ENCODE measurements around the gene MRPS18B. TPM values are rescaled to one million over a fixed set of nuclear protein-coding genes. Genes with fewer than 3 reads are reported as not detected.

The MRPS18B gene
- total RNA-seq, 1 donor from 2014 or later = 36.6 TPM

GRCh38 chr6:30672445-30673253, 55.0 kb downstream of the MRPS18B start, which contains the start of gene DHX16:
TSS of gene DHX16 (minus strand) at chr6:30673006. CDS start at chr6:30672841, 165 bp downstream.
- Mint-ChIP-seq H3K9me3 (ENCODE audit: unreplicated experiment) (no peaks in the 10 kb centered on the region), H3K27me3 (ENCODE audit: unreplicated experiment) (no peaks in the 10 kb centered on the region), H3K4me1 (ENCODE audit: unreplicated experiment) (peaks cover 22% of the 10 kb centered on the region), H3K27ac (ENCODE audit: unreplicated experiment) (peak within 1 kb of the TSS; percentile 70), H3K4me3 (ENCODE audit: unreplicated experiment) (peak within 1 kb of the TSS; percentile 87), H3K36me3 (ENCODE audit: unreplicated experiment) (peaks cover 19% of the 10 kb centered on the region)
- TF ChIP-seq, protein P1, sequence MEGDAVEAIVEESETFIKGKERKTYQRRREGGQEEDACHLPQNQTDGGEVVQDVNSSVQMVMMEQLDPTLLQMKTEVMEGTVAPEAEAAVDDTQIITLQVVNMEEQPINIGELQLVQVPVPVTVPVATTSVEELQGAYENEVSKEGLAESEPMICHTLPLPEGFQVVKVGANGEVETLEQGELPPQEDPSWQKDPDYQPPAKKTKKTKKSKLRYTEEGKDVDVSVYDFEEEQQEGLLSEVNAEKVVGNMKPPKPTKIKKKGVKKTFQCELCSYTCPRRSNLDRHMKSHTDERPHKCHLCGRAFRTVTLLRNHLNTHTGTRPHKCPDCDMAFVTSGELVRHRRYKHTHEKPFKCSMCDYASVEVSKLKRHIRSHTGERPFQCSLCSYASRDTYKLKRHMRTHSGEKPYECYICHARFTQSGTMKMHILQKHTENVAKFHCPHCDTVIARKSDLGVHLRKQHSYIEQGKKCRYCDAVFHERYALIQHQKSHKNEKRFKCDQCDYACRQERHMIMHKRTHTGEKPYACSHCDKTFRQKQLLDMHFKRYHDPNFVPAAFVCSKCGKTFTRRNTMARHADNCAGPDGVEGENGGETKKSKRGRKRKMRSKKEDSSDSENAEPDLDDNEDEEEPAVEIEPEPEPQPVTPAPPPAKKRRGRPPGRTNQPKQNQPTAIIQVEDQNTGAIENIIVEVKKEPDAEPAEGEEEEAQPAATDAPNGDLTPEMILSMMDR (IDR thresholded peaks at IDR 0.05) = peak; percentile 91
- peak; percentile 97 for DNase-seq (ENCODE audit: extremely low spot score, unreplicated experiment)

Small RNA genes within 50 kb of the gene (microRNA-seq; reads per million reads assigned to microRNA genes)
- 111 reads per million, percentile 52 among the genes with 10 or more reads in this experiment for gene MIR877 (ENCODE audit: unreplicated experiment)

Other genes starting within 250 kb of the MRPS18B start
- gene HLA-E, start 128.3 kb upstream of the MRPS18B start, total RNA-seq = 170 and 174 TPM in 2 replicates
- gene GNL1, start 61.4 kb upstream of the MRPS18B start, total RNA-seq = 81.0 and 84.4 TPM in 2 replicates
- 12.1 and 17.1 TPM in 2 replicates for gene PRR3, start 60.5 kb upstream of the MRPS18B start, total RNA-seq
- 63.8 and 70.5 TPM in 2 replicates for gene ABCF1, start 46.4 kb upstream of the MRPS18B start, total RNA-seq
- 82.1 and 87.6 TPM in 2 replicates for gene PPP1R10, start 597 bp upstream of the MRPS18B start, total RNA-seq
- 17.3 and 20.0 TPM in 2 replicates for gene ATAT1, start 9.0 kb downstream of the MRPS18B start, total RNA-seq
- gene C6orf136, start 29.3 kb downstream of the MRPS18B start, total RNA-seq = 13.5 and 17.2 TPM in 2 replicates
- 28.7 TPM in 2 replicates for gene DHX16, start 55.2 kb downstream of the MRPS18B start, total RNA-seq
- gene PPP1R18, start 68.8 kb downstream of the MRPS18B start, total RNA-seq = 134 and 135 TPM in 2 replicates
- 28.1 and 31.5 TPM in 2 replicates for gene NRM, start 73.1 kb downstream of the MRPS18B start, total RNA-seq
- gene MDC1, start 99.4 kb downstream of the MRPS18B start, total RNA-seq = 37.7 and 40.1 TPM in 2 replicates
- 725 and 729 TPM in 2 replicates for gene TUBB, start 102.5 kb downstream of the MRPS18B start, total RNA-seq
- 86.8 and 88.1 TPM in 2 replicates for gene FLOT1, start 124.8 kb downstream of the MRPS18B start, total RNA-seq
- gene IER3, start 126.7 kb downstream of the MRPS18B start, total RNA-seq = 395 and 418 TPM in 2 replicates

Data from osteocyte (in vitro differentiated cells).